Endothelial cell of umbilical vein (primary cell): ENCODE results near the gene CCDC144A. TPM values are rescaled to one million over a fixed set of nuclear protein-coding genes. Genes with fewer than 3 reads are reported as not detected.

Experiments used
- BruUV-seq: library from RNA; stranded (reverse); fragments of 400-500 nt; replicated peaks from 2 replicates; lab custom pipeline; 2021; lab: Mats Ljungman, UMichigan
- CTCF ChIA-PET: fragments of 300-600, 350-600 bp; sonication (Branson Sonifier 250); formaldehyde crosslinking; loops from one replicate; lab custom pipeline; 2021; ENCODE audit warnings: antibody characterized with exemption, inconsistent platforms; lab: Charles Lee
- POLR2A ChIA-PET: fragments of 300-600, 350-600 bp; sonication (Branson Sonifier 250); formaldehyde crosslinking; loops from one replicate; lab custom pipeline; 2021; ENCODE audit warnings: antibody characterized with exemption, inconsistent platforms; lab: Charles Lee
- DNase-seq: peaks from one replicate; pipeline ENCODE4 v3.0.0-alpha.2; 2011; ENCODE audit warnings: low read depth, low spot score
- FAIRE-seq: peaks from 2 replicates; lab custom pipeline; 2011; peaks lifted over from hg19 to GRCh38; lab: Jason Lieb, UNC
- H2AFZ ChIP-seq: 2 replicates; pipeline ENCODE4 v1.6.0; 2012; ENCODE audit warnings: low read depth, low read length, control low read depth, inconsistent platforms
- H3K27ac ChIP-seq: 2 replicates; pipeline ENCODE4 v1.5.1; 2011; ENCODE audit warnings: low read depth, mild to moderate bottlenecking, control low read depth, low read length, moderate library complexity; ENCODE audit not compliant: insufficient read depth
- H3K27me3 ChIP-seq, 2 experiments: 2 replicates each; pipeline versions ENCODE4 v1.6.0 to v1.6.1; 2011; ENCODE audit warnings: low read length in 2 of 2, mixed read lengths in 1 of 2; ENCODE audit not compliant: control insufficient read depth in 2 of 2, insufficient read depth in 2 of 2
- H3K36me3 ChIP-seq, 2 experiments: 2 replicates in 1 of 2; 3 replicates in 1 of 2; pipeline ENCODE4 v1.5.1; 2011; ENCODE audit warnings: low read length in 2 of 2, mild to moderate bottlenecking in 1 of 2, moderate library complexity in 1 of 2; ENCODE audit not compliant: control insufficient read depth in 2 of 2, insufficient read depth in 2 of 2; ENCODE audit errors: extremely low read depth in 1 of 2
- H3K4me1 ChIP-seq: 3 replicates; pipeline ENCODE4 v1.5.1; 2011; ENCODE audit warnings: mild to moderate bottlenecking, low read length; ENCODE audit not compliant: control insufficient read depth, insufficient read depth; ENCODE audit errors: extremely low read depth
- H3K4me2 ChIP-seq: 2 replicates; pipeline ENCODE4 v1.6.1; 2011; ENCODE audit warnings: low read length, control low read depth, mixed read lengths; ENCODE audit not compliant: insufficient read depth
- H3K4me3 ChIP-seq, 3 experiments: fragments of 200-600 bp in 1 of 3; sonication (generic), shearing (Covaris generic) in 1 of 3; replicated peaks in 1 of 3; 2 replicates each; pipeline ENCODE4 v1.5.1; 2011 to 2016; ENCODE audit warnings: control low read depth in 3 of 3, low read length in 3 of 3, mild to moderate bottlenecking in 2 of 3, inconsistent platforms in 1 of 3, low read depth in 1 of 3, moderate library complexity in 1 of 3; ENCODE audit not compliant: insufficient read depth in 1 of 3
- H3K79me2 ChIP-seq: 2 replicates; pipeline ENCODE4 v1.6.0; 2012; ENCODE audit warnings: low read length, inconsistent platforms; ENCODE audit not compliant: control insufficient read depth, insufficient read depth
- H3K9ac ChIP-seq: replicated peaks from 2 replicates; pipeline ENCODE3; 2011; ENCODE audit warnings: low read length, control low read depth; ENCODE audit not compliant: insufficient read depth; ENCODE audit errors: extremely low read depth
- H3K9me1 ChIP-seq: replicated peaks from 3 replicates; pipeline ENCODE4 v1.6.0; 2011; ENCODE audit warnings: mild to moderate bottlenecking, low read length; ENCODE audit not compliant: control insufficient read depth, insufficient read depth; ENCODE audit errors: extremely low read depth
- H3K9me3 ChIP-seq: replicated peaks from 2 replicates; pipeline ENCODE4 v1.5.1; 2012; ENCODE audit warnings: low read length, inconsistent platforms; ENCODE audit not compliant: control insufficient read depth, insufficient read depth
- H4K20me1 ChIP-seq: replicated peaks from 2 replicates; pipeline ENCODE3; 2011; ENCODE audit warnings: mild to moderate bottlenecking, low read length; ENCODE audit not compliant: control insufficient read depth, insufficient read depth; ENCODE audit errors: extremely low read depth
- EZH2 ChIP-seq: IDR thresholded peaks from 2 replicates; pipeline ENCODE4 v1.6.1; 2012; ENCODE audit warnings: borderline replicate concordance, low read depth, mild to moderate bottlenecking, moderate library complexity, low read length, inconsistent platforms; ENCODE audit not compliant: severe bottlenecking
- FOS ChIP-seq: IDR thresholded peaks from 2 replicates; pipeline ENCODE4 v1.6.1; 2011; ENCODE audit warnings: mild to moderate bottlenecking, low read length, moderate library complexity, borderline replicate concordance; ENCODE audit not compliant: insufficient read depth
- GATA2 ChIP-seq: IDR thresholded peaks from 2 replicates; pipeline ENCODE4 v1.7.0; 2011; ENCODE audit warnings: low read depth, mild to moderate bottlenecking, moderate library complexity, mixed read lengths, low read length; ENCODE audit not compliant: insufficient read length, insufficient read depth
- JUN ChIP-seq: IDR thresholded peaks from 2 replicates; pipeline ENCODE4 v1.6.1; 2011; ENCODE audit warnings: borderline replicate concordance, low read depth; ENCODE audit not compliant: insufficient read length, insufficient read depth
- MYC ChIP-seq: IDR thresholded peaks from one replicate; pipeline ENCODE4 v1.6.1; 2011; ENCODE audit warnings: mild to moderate bottlenecking, low read depth, low read length
- POLR2A ChIP-seq: IDR thresholded peaks from 2 replicates; pipeline ENCODE4 v1.6.1; 2012; ENCODE audit warnings: low read depth, mild to moderate bottlenecking, control low read depth, low read length
- POLR2AphosphoS5 ChIP-seq: IDR thresholded peaks from 2 replicates; pipeline ENCODE4 v1.6.1; 2012; ENCODE audit warnings: low read depth, mild to moderate bottlenecking, control low read depth, low read length, moderate library complexity; ENCODE audit not compliant: insufficient read depth
- dilution Hi-C: fragments of 300-500 bp; cut with MboI; formaldehyde crosslinking; loops from one replicate; pipeline ENCODE4 v1.15.0; 2019; ENCODE audit warnings: low sequenced_read_pairs; ENCODE audit not compliant: extremely low pct_ligation_motif_present
- intact Hi-C: fragments of 100-400 bp; cut with micrococcal nuclease; formaldehyde crosslinking; loops from one replicate; pipeline ENCODE4 v1.10.0; 2022
- polyA plus RNA-seq, 4 experiments: library from polyadenylated mRNA; depleted of rRNA in 3 of 4; stranded (reverse) in 3 of 4; unstranded in 1 of 4; fragments of >200 nt; gene quantifications; 2 replicates each; pipeline versions ENCODE4 v1.2.1 to v1.2.3, GENCODE V29; 2011 to 2012; ENCODE audit warnings: missing spikeins in 1 of 4
- total RNA-seq: library from RNA; stranded (reverse); gene quantifications from 2 replicates; pipeline ENCODE4 v1.2.3, GENCODE V29; 2021
- TF ChIP-seq, protein P1 (sequence below): IDR thresholded peaks from 2 replicates; pipeline ENCODE4 v1.6.1; 2011; ENCODE audit not compliant: insufficient read depth, insufficient read length

The CCDC144A gene
- total and polyA plus RNA-seq, 2 donors (not counting 3 experiments of a cell fraction or from before 2014, with no cell fraction given) = 0.27 to 7.4 TPM

DNA sequence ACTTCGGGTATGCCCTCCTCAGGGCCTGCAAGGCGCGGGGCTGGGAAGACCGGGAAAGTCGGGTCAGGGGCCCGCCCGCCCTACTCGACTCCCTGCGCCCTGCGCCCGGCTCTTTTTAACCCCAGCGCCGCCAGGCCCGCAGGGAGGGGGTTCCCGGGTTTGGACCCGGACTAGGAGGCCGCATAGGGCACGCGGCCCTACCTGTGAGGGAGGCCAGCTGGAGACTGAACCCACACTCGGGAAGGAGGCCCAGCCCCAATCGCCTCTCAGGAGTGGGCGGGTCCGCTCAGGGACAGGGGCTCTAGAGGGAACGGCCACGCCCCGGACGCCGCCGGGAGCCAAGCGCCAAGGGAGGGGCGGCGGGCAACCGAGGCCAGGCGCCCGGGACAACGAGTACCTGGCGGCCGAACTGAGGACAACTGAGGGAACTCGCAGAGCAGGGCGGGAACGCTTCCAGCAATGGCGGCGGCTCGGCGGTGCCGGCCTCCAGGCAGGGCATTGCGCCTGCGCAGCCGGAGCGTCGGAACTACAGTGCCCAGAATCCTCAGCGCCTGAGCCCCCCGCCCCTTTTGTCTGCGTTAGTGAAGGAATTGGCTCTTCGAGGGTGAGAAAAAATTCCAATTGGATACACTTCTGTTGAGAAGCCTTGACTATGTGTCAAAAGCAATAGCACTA, 36.5 kb upstream of the CCDC144A start, which contains the start of gene ZNF624:
Gene ZNF624 (minus strand): TSS at position 484 of the 675 bp plus-strand sequence.
- BruUV-seq = TSS peak; percentile 46
- Histone ChIP-seq H3K9me1 (no peaks in the 10 kb centered on the region), H3K4me3 (peak within 1 kb of the TSS; percentile 60 to 79 (median 75)), H3K4me1 (peaks cover 11% of the 10 kb centered on the region), H4K20me1 (no peaks in the 10 kb centered on the region), H3K27me3 (peaks cover 2 to 9% of the 10 kb centered on the region in 2 experiments), H3K9ac (peak within 1 kb of the TSS; percentile 77), H3K9me3 (no peaks in the 10 kb centered on the region), H2AFZ (peak within 1 kb of the TSS; percentile 96), H3K27ac (peak within 1 kb of the TSS; percentile 57), H3K36me3 (no peaks in the 10 kb centered on the region), H3K79me2 (peaks cover 3% of the 10 kb centered on the region), H3K4me2 (peak within 1 kb of the TSS; percentile 89)
- CTCF ChIA-PET = interaction anchor here (1.4 kb wide), 1 partner anchor 69 kb away, joined by 4 read pairs; no protein-coding TSS in a partner anchor
- FAIRE-seq (peak; percentile 92), DNase-seq (peak; percentile 95)
- POLR2A ChIA-PET = no interaction called here
- dilution Hi-C loops (no loop called here), intact Hi-C loops (loop anchor here (5.0 kb wide), 1 partner anchor 116 kb away; no protein-coding TSS in a partner anchor)
- TF ChIP-seq GATA2 (no peak), EZH2 (no peak), MYC (no peak), POLR2AphosphoS5 (peak; percentile 68), JUN (no peak), FOS (no peak), POLR2A (no peak)
- TF ChIP-seq, protein P1, sequence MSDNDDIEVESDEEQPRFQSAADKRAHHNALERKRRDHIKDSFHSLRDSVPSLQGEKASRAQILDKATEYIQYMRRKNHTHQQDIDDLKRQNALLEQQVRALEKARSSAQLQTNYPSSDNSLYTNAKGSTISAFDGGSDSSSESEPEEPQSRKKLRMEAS = no peak
